Kidney (tissue), 22 donors: ENCODE measurements around the gene ARF4. TPM values are rescaled to one million over a fixed set of nuclear protein-coding genes. Genes with fewer than 3 reads are reported as not detected.

Experiments used
- DNase-seq, 5 donors: peaks; one replicate each; pipeline ENCODE4 v3.0.0-alpha.2; 2013 to 2020
- FAIRE-seq: peaks from 2 replicates; lab custom pipeline; 2012; peaks lifted over from hg19 to GRCh38; lab: Jason Lieb, UNC
- H3K27ac ChIP-seq, 2 donors: one replicate each; pipeline ENCODE4 v1.7.0; 2013; ENCODE audit warnings: low read depth in 2 of 2, low read length in 2 of 2, inconsistent platforms in 1 of 2
- H3K27me3 ChIP-seq: one replicate; pipeline ENCODE4 v1.7.1; 2013; ENCODE audit warnings: low read length, inconsistent platforms; ENCODE audit not compliant: control insufficient read depth, insufficient read depth
- H3K36me3 ChIP-seq, 3 donors: one replicate each; pipeline versions ENCODE4 v1.7.0 to v1.7.1; 2013; ENCODE audit warnings: low read length in 3 of 3, control low read depth in 1 of 3, inconsistent platforms in 1 of 3; ENCODE audit not compliant: insufficient read depth in 3 of 3, control insufficient read depth in 2 of 3
- H3K4me1 ChIP-seq, 3 donors: one replicate each; pipeline versions ENCODE4 v1.7.0 to v1.7.1; 2013; ENCODE audit warnings: low read length in 3 of 3, inconsistent platforms in 1 of 3, low read depth in 1 of 3; ENCODE audit not compliant: control insufficient read depth in 2 of 3, insufficient read depth in 2 of 3
- H3K4me3 ChIP-seq, 3 donors: one replicate each; pipeline versions ENCODE4 v1.7.0 to v1.8.1; 2013; ENCODE audit warnings: low read length in 3 of 3, control low read depth in 1 of 3, inconsistent platforms in 1 of 3
- H3K9ac ChIP-seq, 3 donors: one replicate each; pipeline versions ENCODE4 v1.7.0 to v1.7.1; 2013; ENCODE audit warnings: low read length in 3 of 3, control low read depth in 1 of 3, inconsistent platforms in 1 of 3
- H3K9me3 ChIP-seq, 3 donors: one replicate each; pipeline versions ENCODE4 v1.7.0 to v1.7.1; 2013; ENCODE audit warnings: low read length in 3 of 3, control low read depth in 1 of 3, inconsistent platforms in 1 of 3; ENCODE audit not compliant: control insufficient read depth in 2 of 3, insufficient read depth in 1 of 3
- CTCF ChIP-seq: IDR thresholded peaks from 3 replicates; pipeline ENCODE4 v1.5.1; 2012; ENCODE audit warnings: mild to moderate bottlenecking, moderate library complexity, borderline replicate concordance; ENCODE audit not compliant: insufficient read depth; ENCODE audit errors: extremely low read depth
- intact Hi-C: fragments of 100-400 bp; cut with DNase I; formaldehyde crosslinking; loops from one replicate; pipeline ENCODE4 v1.11.1; 2022
- long read RNA-seq, 10 donors: library from polyadenylated mRNA in 1 of 10; unstranded in 1 of 10; transcript quantifications; one replicate each; pipeline ENCODE4 v2.0.0 and lab custom pipeline, GENCODE V29; 2021 to 2026
- polyA plus RNA-seq: library from polyadenylated mRNA; stranded (reverse); fragments of 350-450 nt; fragmentation: Illumina TruSeq; extraction: RNeasy Lipid Tissue Mini Kit (QIAGEN cat#74804); gene quantifications from one replicate; pipeline ENCODE4 v1.2.3, GENCODE V29; 2014; ENCODE audit warnings: low read depth, low replicate concordance; ENCODE audit not compliant: insufficient read depth
- total RNA-seq: library from RNA; stranded (reverse); fragmentation: NEBNext Ultra II Directional; extraction: Animal tissue kit (Norgen Biotek cat#: 25700); gene quantifications from one replicate; pipeline ENCODE4 v1.2.1, GENCODE V29; 2021
- donor health status: control.
- donor health status: control.
- donor health status: control.
- donor health status: control.
- donor health status: control.
- donor health status: DM: yes; HTN: yes; CAD: no.
- donor health status: Normal renal cell carcinoma (clear cell type).

Gene ARF4
- total RNA-seq (123 TPM), polyA plus RNA-seq (131 TPM)
- long read RNA-seq, donor 1, transcript ARF4-201 (6 exons, 1,660 nt): major isoform, 57 of 59 reads
- long read RNA-seq, donor 1, partial matches to known transcripts: 0 of 59 reads
- long read RNA-seq, donor 1, other reads (novel, unspliced or antisense): 0 of 59 reads
- long read RNA-seq, donor 2, transcript ARF4-201 (6 exons, 1,660 nt): major isoform, 63 of 63 reads
- long read RNA-seq, donor 2, partial matches to known transcripts: 0 of 63 reads
- long read RNA-seq, donor 2, other reads (novel, unspliced or antisense): 0 of 63 reads
- long read RNA-seq, donor 3, transcript ARF4-201 (6 exons, 1,660 nt): major isoform, 75 of 90 reads
- long read RNA-seq, donor 3, partial matches to known transcripts: 14 of 90 reads
- long read RNA-seq, donor 3, other reads (novel, unspliced or antisense): 0 of 90 reads
- long read RNA-seq, donor 4, transcript ARF4-201 (6 exons, 1,660 nt): major isoform, 59 of 60 reads
- long read RNA-seq, donor 4, partial matches to known transcripts: 0 of 60 reads
- long read RNA-seq, donor 4, other reads (novel, unspliced or antisense): 0 of 60 reads
- long read RNA-seq, donor 5, partial matches to known transcripts: 0 of 4 reads
- long read RNA-seq, donor 5, other reads (novel, unspliced or antisense): 0 of 4 reads
- long read RNA-seq, donor 6, transcript ARF4-201 (6 exons, 1,660 nt): major isoform, 152 of 160 reads
- long read RNA-seq, donor 6, partial matches to known transcripts: 6 of 160 reads
- long read RNA-seq, donor 6, other reads (novel, unspliced or antisense): 0 of 160 reads
- long read RNA-seq, donor 7, transcript ARF4-201 (6 exons, 1,660 nt): major isoform, 55 of 57 reads
- long read RNA-seq, donor 7, partial matches to known transcripts: 2 of 57 reads
- long read RNA-seq, donor 7, other reads (novel, unspliced or antisense): 0 of 57 reads
- long read RNA-seq, donor 8, transcript ARF4-201 (6 exons, 1,660 nt): major isoform, 61 of 63 reads
- long read RNA-seq, donor 8, partial matches to known transcripts: 0 of 63 reads
- long read RNA-seq, donor 8, other reads (novel, unspliced or antisense): 0 of 63 reads
- long read RNA-seq, donor 9, transcript ARF4-201 (6 exons, 1,660 nt): major isoform, 31 of 31 reads
- long read RNA-seq, donor 9, partial matches to known transcripts: 0 of 31 reads
- long read RNA-seq, donor 9, other reads (novel, unspliced or antisense): 0 of 31 reads
- long read RNA-seq, donor 10, transcript ARF4-201 (6 exons, 1,660 nt): major isoform, 47 of 47 reads
- long read RNA-seq, donor 10, partial matches to known transcripts: 0 of 47 reads
- long read RNA-seq, donor 10, other reads (novel, unspliced or antisense): 0 of 47 reads

GRCh38 chr3:57597127-57597923 is at the start of gene ARF4:
ARF4 (minus strand) TSS chr3:57597344; CDS start chr3:57597140, 204 bp downstream.
- Histone ChIP-seq H3K9ac (peak within 1 kb of the TSS; percentile 99 to 100 (median 99)), H3K36me3 (no peaks in the 10 kb centered on the region), H3K27me3 (no peaks in the 10 kb centered on the region), H3K4me3 (peak within 1 kb of the TSS; percentile 97 to 100 (median 100)), H3K4me1 (peaks cover 5 to 15% (median 11%) of the 10 kb centered on the region in 3 donors), H3K9me3 (no peaks in the 10 kb centered on the region), H3K27ac (peak within 1 kb of the TSS; percentile 99)
- intact Hi-C loops: no loop called here
- peak; percentile 19 for TF ChIP-seq CTCF
- FAIRE-seq (peak; percentile 79), DNase-seq (peak; percentile 99 to 100 (median 100))

- peak in 2 of 5 donors; percentile 11 to 21 for DNase-seq
- Histone ChIP-seq H3K9me3 (peaks cover 0 to 8% (median 3%) of the 10 kb centered on the region in 3 donors), H3K27ac (no peak overlapping the region), H3K4me1 (no peaks in the 10 kb centered on the region), H3K9ac (no peak overlapping the region), H3K4me3 (no peak overlapping the region), H3K27me3 (no peaks in the 10 kb centered on the region), H3K36me3 (peaks cover 3 to 6% (median 4%) of the 10 kb centered on the region in 3 donors)
- no peak for TF ChIP-seq CTCF
- intact Hi-C loops: no loop called here
- FAIRE-seq: no peak
Observed at GRCh38 chr3:57646723-57647122, 49.6 kb upstream of the ARF4 start.

GRCh38 chr3:57644740-57645139 is 47.6 kb upstream of the ARF4 start:
- H3K27ac ChIP-seq: no peak overlapping the region
- H3K4me3 ChIP-seq: no peak overlapping the region
- no peaks in the 10 kb centered on the region for H3K4me1 ChIP-seq
- peaks cover 3 to 10% (median 4%) of the 10 kb centered on the region in 3 donors for H3K36me3 ChIP-seq
- H3K9me3 ChIP-seq: peaks cover 0 to 8% (median 3%) of the 10 kb centered on the region in 3 donors
- no peak overlapping the region for H3K9ac ChIP-seq
- intact Hi-C loops: no loop called here
- H3K27me3 ChIP-seq: no peaks in the 10 kb centered on the region
- no peak for FAIRE-seq
- TF ChIP-seq CTCF: no peak
- DNase-seq: no peak
